ENCODE results near the gene PDZK1IP1.

The PDZK1IP1 gene

GRCh38 chr1:47174656-47175020 lies 15.2 kb downstream of the PDZK1IP1 start:
- Histone ChIP-seq H3K27me3 (replicated peaks; ENCODE audit: insufficient read depth, low read length) (0 out of 2 replicates have a peak, but pooled peaks cover 3% of the 10 kb centered on the region), H3K9me2 (replicated peaks; ENCODE audit: insufficient read depth, low read length) (no peaks in the 10 kb centered on the region), H4K20me1 (ENCODE audit: insufficient read depth, low read length) (no peaks in the 10 kb centered on the region), H3K9me3 (replicated peaks; ENCODE audit: insufficient read depth, low read length) (no peaks in the 10 kb centered on the region), H3K4me1 (ENCODE audit: low read length) (no peaks in the 10 kb centered on the region), H3F3A (ENCODE audit: insufficient read depth, low read length) (no peaks in the 10 kb centered on the region), H3K9ac (ENCODE audit: low read length) (no peak overlapping the region), H3K4me3 (ENCODE audit: low read length) (no peak overlapping the region), H3K4me2 (ENCODE audit: low read depth, low read length) (no peak overlapping the region), H3K27ac (ENCODE audit: low read length) (no peak overlapping the region), H3K79me2 (ENCODE audit: low read length) (no peaks in the 10 kb centered on the region), H2AFZ (ENCODE audit: low read length) (no peak overlapping the region), H3K36me3 (replicated peaks; ENCODE audit: insufficient read depth, low read length) (no peaks in the 10 kb centered on the region)
- TF ChIP-seq EZH2 (optimal IDR thresholded peaks at IDR 0.05; ENCODE audit: low read depth, low read length) = no peak
- TF ChIP-seq EZH2phosphoT487 (IDR thresholded peaks at IDR 0.05; ENCODE audit: low read length) = no peak
- no peak for TF ChIP-seq CTCF (IDR thresholded peaks at IDR 0.05; ENCODE audit: low read length)
- no peak for DNase-seq

GRCh38 chr1:47172782-47173181 lies 17.1 kb downstream of the PDZK1IP1 start:
- H3K9ac ChIP-seq (ENCODE audit: low read length) = no peak overlapping the region
- no peak for DNase-seq
- 0 out of 2 replicates have a peak, but pooled peaks cover 3% of the 10 kb centered on the region for H3K27me3 ChIP-seq (replicated peaks; ENCODE audit: insufficient read depth, low read length)
- H3K36me3 ChIP-seq (replicated peaks; ENCODE audit: insufficient read depth, low read length) = no peaks in the 10 kb centered on the region
- no peak overlapping the region for H3K4me2 ChIP-seq (ENCODE audit: low read depth, low read length)
- no peaks in the 10 kb centered on the region for H3F3A ChIP-seq (ENCODE audit: insufficient read depth, low read length)
- H2AFZ ChIP-seq (ENCODE audit: low read length) = no peak overlapping the region
- H3K4me1 ChIP-seq (ENCODE audit: low read length) = no peaks in the 10 kb centered on the region
- TF ChIP-seq EZH2phosphoT487 (IDR thresholded peaks at IDR 0.05; ENCODE audit: low read length) (no peak), EZH2 (optimal IDR thresholded peaks at IDR 0.05; ENCODE audit: low read depth, low read length) (no peak), CTCF (IDR thresholded peaks at IDR 0.05; ENCODE audit: low read length) (no peak)
- no peaks in the 10 kb centered on the region for H4K20me1 ChIP-seq (ENCODE audit: insufficient read depth, low read length)
- no peak overlapping the region for H3K27ac ChIP-seq (ENCODE audit: low read length)
- no peaks in the 10 kb centered on the region for H3K79me2 ChIP-seq (ENCODE audit: low read length)
- no peaks in the 10 kb centered on the region for H3K9me2 ChIP-seq (replicated peaks; ENCODE audit: insufficient read depth, low read length)
- no peak overlapping the region for H3K4me3 ChIP-seq (ENCODE audit: low read length)
- no peaks in the 10 kb centered on the region for H3K9me3 ChIP-seq (replicated peaks; ENCODE audit: insufficient read depth, low read length)

GRCh38 chr1:47164552-47164951 lies 25.3 kb downstream of the PDZK1IP1 start:
- Histone ChIP-seq H3F3A (ENCODE audit: insufficient read depth, low read length) (no peaks in the 10 kb centered on the region), H3K27me3 (replicated peaks; ENCODE audit: insufficient read depth, low read length) (no peaks in the 10 kb centered on the region), H3K4me2 (ENCODE audit: low read depth, low read length) (no peak overlapping the region), H4K20me1 (ENCODE audit: insufficient read depth, low read length) (no peaks in the 10 kb centered on the region), H3K4me1 (ENCODE audit: low read length) (no peaks in the 10 kb centered on the region), H3K9me2 (replicated peaks; ENCODE audit: insufficient read depth, low read length) (no peaks in the 10 kb centered on the region), H3K9ac (ENCODE audit: low read length) (no peak overlapping the region), H3K27ac (ENCODE audit: low read length) (no peak overlapping the region), H2AFZ (ENCODE audit: low read length) (no peak overlapping the region), H3K36me3 (replicated peaks; ENCODE audit: insufficient read depth, low read length) (no peaks in the 10 kb centered on the region), H3K4me3 (ENCODE audit: low read length) (no peak overlapping the region), H3K9me3 (replicated peaks; ENCODE audit: insufficient read depth, low read length) (no peaks in the 10 kb centered on the region), H3K79me2 (ENCODE audit: low read length) (no peaks in the 10 kb centered on the region)
- DNase-seq = no peak
- no peak for TF ChIP-seq EZH2 (optimal IDR thresholded peaks at IDR 0.05; ENCODE audit: low read depth, low read length)
- TF ChIP-seq CTCF (IDR thresholded peaks at IDR 0.05; ENCODE audit: low read length) = no peak
- no peak for TF ChIP-seq EZH2phosphoT487 (IDR thresholded peaks at IDR 0.05; ENCODE audit: low read length)
